NOMO-1 (cell line): ENCODE results near the gene SLC9A1.

ENCODE experiments used
- DNase-seq, 2 experiments: peaks; one replicate each; lab custom pipeline; 2025; ENCODE audit not compliant: unreplicated experiment in 2 of 2; lab: John Stamatoyannopoulos, UW

Gene SLC9A1

DNA sequence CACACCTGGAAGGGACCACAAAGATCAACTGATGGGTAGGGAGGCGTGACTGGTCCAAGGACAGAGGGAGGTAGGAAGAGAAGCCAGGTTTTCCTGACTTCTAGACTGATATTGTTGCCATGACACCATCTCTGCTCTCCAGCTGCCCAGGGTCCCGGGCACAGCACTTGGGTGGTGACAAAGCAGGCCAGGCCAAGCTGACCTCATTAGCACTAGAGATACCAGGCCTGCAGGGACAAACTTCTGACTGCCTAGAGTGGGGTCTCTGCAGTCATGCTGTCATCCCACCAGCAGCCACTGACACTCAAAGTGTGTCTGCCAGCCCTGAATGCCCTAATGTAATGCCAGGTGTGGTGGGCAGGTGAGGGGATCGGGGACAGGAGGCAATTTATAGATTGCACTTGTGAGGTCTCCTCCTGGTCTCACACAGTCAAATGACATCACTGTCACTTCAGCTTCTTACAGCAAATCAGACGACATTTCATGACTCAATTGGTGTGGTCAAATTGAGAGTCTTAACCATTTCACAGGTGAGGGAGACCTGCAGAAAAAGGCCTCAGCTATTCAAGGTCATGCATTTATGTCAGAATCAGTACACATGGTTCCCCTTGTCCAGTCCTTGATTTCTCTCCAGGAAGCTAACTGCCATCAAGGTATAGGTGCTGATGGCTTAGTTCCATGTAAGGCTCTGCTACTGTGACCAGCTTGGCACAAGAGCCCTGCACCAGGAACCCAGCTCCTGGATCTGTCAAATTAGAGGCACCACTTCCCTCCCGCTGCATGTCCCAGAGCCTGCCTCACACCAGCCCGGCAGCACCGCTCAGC lies 2.7 kb downstream of the SLC9A1 start:
- DNase-seq, result no peak

DNA sequence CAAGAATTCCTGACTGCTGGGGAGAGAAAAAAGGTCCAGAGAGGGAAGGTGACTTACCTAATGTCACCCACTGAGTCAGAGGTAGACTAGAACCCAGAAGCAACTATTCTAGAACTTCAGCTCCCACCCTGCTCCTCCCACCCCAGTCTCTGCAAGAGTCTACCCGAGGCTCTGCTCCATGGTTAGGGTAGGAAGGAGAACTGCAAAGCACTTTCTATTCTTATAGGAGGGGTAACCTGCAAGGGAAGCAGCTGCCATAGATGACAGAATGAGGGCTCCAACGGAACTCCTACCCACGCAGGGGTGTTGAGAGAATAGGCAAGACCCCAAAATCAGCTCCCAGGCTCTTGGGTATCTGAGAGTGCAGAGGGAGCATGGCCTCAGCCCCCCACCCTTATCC lies 4.3 kb downstream of the SLC9A1 start:
- DNase-seq, result no peak

DNA sequence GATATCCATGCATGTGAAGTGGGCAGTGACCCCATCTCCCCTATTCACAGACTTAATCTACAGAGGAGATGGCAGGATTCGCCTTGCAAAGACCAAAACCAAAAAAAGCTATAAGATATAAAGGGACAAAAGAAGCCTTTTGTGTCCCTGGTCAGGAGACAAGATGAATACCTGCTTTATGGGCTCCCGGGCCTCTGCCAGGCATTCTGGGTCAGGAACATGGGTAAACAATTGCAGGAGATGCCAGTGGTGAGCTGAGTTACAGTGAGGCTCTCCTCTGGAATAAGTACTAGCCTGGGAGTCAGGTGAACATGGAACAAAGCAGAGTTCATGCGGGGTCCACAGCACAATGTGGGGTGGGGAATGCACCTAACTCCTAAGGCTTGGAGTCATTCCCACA lies 4.7 kb downstream of the SLC9A1 start:
- DNase-seq, result no peak

DNA sequence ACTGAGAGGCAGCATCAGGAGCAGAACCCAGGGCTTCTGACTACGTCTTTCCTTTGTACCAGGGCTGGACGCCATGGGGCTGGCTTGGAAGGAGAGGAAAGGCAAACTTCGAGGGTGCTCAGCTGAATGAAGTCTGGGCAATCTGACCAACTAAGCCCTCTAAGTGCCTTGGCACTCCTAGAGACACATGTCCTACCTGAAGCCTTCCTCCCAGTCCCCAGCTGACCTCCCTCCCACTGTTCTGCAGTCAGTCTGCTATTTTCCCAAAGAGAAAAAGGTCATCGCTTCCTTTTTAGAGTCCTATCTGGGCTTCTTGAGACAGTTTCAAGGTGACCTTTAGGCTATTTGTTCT lies 5.2 kb downstream of the SLC9A1 start:
- no peak for DNase-seq

DNA sequence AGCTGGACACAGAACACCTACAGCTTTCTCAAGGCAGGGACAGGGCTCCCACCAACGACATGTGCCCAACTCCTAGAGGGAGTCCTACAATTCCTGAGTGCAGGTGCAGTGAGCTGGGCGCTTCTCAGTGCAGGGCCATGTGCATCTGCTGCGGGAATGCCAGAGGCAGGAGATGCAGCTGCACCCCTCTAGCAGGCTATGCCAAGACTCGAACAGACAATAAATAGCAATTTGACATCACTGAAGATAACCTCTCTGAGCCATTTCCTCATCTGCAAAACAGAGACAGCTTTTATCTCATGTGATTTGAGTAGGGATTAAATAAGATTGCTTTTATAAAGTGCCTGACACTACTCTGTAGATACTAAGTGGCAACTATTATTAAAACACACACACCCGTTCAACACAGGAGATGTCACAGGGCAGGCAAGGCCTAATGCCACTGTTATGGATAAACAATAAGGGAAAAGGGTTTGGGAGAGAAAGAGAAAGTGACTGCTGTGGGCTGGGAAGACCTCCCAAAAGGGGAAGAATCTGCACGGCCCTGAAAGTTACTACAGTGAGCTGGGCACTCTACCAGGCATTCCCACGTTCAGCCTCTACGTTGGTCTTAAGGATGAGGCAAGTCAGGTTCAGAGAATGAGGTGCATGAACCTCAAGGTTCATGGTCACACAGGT lies 5.7 kb downstream of the SLC9A1 start:
- DNase-seq, result no peak

DNA sequence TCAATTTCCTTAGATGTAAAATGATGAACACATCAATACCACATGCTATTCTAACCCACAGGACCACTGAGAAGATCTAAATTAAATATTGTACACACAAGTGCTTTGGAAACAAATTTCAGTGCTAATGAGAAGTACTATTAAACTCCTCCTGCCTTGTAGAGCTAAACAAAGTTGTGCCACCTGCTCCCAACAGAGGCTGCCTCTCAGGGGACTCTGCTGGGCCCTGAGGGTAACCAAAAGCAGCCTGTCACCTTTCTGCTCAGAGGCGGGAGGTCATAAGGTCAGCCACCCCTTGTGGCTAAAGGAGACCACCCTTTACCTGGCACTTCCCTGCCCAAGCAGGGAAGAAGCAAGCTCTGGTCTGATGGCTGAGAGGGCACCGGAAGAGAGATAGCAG lies 6.3 kb downstream of the SLC9A1 start:
- no peak for DNase-seq

DNA sequence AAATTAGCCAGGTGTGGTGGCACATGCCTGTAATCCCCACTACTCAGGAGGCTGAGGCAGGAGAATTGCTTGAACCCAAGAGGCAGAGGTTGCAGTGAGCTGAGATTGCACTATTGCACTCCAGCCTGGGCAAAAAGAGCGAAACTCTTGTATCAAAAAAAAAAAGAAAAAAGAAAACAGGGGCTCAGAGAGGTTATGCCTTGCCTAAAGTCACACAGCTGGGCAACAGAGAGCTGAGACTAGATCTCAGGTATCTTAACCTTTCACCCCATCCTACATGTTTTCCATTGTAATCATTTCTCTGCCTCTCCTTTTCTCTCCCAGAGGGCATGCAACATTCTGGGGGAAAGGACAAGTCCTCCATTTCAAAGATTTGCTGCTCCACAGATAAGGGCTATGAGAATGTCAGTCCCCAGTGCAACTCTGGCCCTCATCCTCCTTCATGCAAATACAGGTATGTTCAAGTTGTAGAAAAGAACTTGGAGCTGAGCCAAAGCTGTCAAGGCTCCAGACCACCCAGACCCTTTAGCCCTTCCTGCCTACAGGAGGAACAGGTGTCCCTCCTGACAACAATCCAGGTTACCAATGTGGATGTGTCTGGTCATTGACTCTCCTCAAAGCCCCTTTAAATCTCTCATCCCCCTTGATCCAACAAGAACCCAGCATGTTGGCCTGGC lies 6.9 kb downstream of the SLC9A1 start:
- DNase-seq, result no peak

DNA sequence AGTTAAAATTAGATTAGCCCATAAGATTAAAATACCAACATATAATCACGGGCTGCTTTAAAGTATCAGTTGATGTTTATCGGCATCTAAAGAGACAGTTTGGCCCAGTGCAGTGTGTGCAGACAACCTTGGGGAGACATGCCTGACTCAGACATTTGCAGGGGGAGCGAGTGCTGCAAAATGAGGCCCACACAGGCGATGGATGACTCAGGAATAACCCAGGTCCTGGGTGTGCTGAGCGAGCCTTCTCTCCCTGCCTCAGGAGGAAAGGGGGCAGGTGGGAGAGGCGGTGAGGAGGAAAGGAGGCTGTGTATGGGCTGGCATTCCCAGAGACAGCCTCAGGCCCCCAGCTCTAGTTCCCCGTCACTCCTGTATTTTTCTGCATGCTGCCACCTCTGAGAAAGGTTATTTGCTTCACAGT lies 9.0 kb downstream of the SLC9A1 start:
- no peak for DNase-seq

DNA sequence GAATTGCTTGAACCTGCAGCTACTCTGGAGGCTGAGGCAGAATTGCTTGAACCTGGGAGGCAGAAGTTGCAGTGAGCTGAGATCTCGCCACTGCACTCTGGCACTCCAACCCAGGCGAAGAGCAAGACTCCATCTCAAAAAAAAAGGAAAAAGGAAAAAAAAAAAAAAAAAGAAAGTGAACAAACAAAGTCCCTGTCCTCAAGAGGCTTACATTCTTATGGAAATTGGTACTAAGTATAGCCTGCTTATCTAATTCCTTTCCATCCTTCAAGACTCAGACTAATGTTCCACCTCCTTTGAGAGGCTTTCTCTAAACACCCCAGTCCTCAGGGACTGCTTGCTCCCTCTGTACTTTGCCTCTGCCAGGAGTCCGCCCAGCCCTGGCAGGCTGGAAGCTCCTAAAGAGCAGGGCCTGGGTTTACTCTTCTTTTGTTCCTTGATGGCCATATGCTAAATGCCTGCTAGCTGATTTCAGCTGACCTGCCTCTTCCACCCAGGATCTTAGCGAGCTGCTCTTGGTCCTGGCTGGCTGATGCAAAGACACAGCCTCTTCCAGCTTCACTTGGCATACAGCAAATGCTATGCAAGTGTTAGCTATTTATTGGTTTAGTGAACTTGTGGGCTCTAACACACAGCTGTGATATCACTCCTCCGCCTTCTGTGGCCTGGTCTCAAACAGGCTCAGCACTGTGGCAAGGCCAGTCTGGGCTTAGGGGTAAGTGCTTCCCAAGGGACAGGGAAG lies 9.8 kb downstream of the SLC9A1 start:
- DNase-seq, result no peak

DNA sequence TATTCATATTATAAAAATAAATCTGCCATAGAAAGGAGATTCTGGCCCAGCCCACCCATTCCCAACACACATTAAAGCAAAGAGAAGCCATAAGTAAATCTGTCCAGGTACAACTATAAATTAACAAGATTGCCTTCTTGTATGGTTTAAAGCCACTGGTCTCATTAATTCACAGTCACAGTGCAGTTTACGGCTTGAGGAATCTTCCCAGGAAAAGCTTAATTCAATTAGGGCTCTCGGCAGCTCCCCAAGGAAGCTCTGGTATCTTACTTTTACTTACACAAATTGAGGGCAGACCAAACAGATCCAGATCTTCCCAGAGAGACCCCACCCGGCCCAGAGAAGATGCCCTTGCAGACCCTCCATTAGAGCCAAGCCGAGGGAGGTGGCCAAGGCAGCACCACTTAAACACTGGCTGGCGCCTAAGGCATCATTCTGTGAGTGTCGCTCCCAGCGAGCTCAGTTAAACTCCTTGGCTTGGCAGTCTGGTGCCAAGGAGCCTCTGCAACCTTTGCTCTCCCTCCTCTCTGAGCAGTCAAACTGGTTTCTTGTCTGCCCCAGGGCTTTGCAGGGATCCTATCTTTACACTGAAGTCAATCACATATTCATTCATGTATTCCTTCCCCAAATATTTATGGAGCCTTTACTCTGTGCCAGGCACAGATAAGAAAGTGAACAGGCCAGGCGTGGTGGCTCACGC lies 10.7 kb downstream of the SLC9A1 start:
- no peak for DNase-seq

DNA sequence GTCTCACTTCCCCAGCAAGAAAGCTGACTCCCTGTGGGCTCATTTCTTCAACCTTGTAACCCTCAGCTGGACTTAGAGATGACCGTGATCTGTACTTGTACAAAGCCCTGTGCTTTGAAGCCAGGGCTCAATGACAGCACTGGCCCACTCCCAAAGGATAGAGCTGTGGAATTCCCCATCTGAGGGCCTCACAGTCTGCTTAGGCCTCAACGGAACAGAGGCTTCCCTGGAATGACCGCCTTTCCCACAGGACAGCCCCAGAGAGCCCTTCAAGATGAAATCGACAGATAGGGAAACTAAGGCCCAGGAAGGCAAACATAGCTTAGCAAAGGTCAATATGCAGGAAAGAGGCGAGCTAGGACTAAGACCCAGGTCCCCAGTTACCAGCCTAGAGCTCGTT lies 11.5 kb downstream of the SLC9A1 start:
- DNase-seq, result no peak

DNA sequence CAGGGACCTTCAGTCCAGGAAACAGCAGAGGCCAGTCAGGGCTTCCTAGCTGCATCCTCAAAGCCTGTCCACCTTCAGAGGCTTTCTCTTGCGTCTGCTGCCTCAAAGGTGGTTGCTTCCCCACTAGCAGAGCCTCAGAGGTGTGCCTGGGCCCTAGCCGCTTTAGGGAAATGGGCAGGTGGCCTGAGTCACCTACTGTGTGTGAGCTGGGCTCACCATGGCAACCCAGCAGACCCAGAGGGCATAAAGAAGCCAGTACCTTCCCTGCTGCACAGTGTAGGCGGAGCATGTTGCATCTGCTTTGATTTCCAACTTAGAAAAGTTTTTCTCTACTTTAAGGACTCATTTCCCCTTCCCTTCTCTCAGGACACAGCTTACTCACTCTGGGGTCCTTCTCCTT lies 12.5 kb downstream of the SLC9A1 start:
- DNase-seq, result no peak

DNA sequence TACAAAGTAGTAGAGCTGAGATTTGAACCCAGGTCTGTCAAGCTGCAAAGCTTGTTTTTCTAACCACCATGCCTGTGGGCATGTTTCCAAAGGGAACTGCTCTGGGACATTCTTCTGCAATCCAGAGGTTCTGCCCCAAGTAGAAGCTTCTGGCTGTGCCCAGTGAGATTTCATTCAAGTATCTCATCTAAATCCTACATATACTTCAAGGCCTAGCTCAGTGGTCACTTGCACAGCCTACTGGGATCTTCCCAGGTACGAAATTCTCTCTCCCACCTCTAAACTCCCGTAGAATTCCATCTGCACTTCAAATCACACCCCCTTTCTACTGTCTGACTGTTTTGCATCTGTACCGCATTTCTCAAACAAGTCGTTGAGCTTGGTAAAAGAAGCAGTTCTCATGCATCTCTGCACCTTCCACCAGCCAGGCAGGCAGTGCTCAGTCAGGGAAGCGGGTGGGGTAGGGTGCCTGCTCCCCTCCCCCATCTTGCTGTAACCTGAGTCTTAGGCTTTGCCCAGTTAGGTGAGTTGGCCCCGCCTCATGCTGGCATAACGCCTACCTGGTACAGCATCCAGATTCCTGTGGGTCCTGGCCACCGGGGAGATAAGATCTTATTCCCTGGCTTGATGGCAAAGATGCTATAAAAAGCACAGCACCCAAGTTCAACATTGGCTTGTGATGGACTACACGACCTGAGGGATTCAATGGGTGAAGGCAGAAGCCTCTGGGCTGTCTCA lies 13.5 kb downstream of the SLC9A1 start:
- no peak for DNase-seq

DNA sequence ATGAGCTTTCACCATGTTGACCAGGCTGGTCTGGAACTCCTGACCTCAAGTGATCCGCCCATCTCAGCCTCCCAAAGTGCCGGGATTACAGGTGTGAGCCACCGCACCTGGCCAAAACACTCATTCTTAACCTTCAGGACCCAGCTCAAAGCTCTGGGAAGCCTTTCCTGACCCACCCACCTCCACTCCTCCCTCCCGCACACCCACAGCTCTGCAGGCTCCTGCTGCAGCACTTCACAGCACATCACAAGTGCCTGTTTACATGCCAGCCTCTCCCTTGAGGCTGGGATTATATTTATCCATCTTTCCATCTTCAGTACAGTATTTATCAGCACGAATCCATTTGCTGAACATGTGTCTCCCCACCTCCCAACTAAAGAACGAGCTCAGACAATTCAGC lies 14.9 kb downstream of the SLC9A1 start:
- DNase-seq, result no peak

DNA sequence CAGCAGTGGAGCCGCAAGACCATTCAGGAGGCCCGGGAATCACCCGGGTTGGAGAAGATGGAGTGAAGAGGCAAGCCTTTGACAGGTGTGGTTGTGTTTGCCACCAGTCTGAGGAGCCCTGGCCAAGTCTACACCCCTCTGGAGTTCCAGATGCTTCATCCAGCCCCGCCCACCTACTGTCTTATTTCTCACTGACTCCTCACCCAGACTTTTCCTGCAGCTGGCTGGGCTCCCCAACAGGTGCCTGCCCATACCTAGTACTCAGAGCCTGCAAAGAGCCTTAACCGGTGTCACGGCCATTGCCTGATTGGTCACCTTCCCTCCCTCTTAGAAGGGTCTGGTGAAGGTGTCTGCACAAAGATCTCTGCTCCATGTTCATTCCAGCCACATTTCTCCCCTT lies 16.0 kb downstream of the SLC9A1 start:
- no peak for DNase-seq

DNA sequence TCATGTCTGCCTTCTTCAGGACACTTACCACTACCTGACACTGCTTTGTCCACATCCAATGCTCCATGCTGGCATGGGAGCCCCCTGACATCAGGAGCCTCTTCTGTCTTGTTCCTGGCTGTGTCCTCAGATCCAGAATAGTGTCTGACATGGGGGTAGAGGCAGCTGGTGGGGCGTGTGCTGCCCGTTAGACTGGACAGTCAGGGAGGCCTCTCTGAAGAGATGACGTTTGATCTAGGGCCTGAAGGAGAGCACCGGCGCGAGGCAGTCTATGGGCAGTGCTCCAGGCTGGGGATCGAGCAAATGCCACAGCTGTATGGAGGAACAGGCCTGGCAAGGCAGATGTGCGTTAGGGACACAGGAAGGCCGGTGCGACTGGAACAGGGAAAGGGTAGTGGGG lies 16.6 kb downstream of the SLC9A1 start:
- no peak for DNase-seq

DNA sequence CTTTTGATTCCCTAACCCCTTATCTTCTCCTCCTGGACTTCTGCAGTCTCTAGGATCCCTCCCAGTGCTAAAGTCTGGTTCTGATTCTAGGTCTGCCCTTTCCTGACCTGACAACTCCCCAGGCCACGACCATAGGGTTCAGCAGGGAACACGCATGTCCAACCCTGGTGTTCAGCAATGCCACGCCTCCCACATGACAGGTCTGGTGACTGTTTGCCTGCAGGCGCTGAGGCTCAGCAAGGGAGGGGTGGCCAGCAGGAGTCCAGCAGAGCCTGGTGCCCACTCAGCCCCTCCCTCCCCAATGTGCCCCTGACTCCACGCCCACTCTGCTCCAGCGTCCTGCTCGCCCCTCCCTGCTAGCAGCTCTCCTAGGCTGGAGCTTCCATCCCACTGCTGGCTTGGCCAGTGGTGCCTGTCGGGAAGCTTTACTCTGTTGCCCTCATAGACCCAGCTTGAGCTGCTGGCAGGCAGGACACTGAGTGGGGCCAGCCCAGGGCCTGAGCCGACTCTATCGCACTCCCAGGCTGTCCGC lies 17.3 kb downstream of the SLC9A1 start:
- no peak for DNase-seq

DNA sequence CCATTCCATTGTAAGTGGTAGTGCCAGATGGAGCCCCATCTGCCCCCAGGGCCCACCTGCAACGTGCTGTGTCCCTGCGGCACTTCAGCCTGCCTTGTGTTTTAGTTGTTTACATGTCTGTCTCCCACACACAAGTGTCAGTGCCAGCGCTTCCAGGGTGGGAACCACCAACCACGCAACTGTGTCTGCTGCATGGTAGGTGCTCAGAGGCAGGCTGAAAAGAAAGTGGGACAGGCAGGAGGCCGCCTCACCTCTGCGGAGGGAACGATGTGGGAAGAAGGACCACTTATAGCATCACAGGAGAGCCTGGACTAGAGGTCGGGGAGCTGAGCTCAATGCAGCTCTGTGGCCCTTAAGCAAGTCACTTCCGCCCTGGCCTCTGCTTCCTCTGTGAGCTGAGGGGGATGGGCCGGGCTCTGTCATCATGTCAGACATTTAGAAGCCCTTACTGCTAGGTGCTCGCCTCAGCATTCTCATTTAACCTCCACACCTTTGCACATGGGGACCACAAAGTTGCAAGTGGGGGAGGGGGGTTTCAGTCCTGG lies 17.9 kb downstream of the SLC9A1 start:
- DNase-seq, result peak; percentile 81 to 83

DNA sequence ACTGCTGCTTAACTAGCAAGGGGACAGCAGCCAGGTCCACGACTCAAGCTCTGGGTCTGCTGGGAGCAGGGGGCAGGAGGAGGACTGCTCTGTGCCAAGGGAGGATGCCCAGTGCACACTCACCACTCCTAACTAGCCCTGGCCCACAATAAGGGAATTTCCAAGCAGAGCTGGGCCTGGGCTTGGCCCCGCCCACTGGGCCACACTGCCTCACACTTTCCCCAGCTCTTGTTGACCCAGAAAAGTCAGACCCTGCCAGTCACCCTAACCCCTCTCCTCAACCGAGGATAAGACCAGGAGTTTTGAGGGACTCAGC lies 18.7 kb downstream of the SLC9A1 start:
- no peak for DNase-seq
